ENCODE measurements around the gene NSF.

DNA sequence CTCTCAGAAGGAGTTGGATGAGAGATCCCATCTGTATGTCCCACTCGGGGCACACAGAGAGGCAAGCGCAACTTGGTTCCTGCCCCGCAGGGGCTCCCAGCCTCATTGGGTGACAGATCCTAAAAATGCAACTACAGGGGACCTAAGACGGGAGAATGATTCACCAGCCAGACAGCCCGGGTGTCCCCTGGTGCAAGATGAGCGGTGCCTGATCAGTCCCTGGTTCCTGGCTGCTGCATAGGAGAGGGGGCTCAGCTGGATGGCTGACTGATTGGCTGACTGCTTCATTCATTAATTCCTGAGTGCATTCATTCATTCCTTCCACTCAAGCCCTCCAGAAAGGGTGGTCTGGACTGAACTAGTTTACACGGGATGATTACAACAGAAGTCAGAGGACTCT lies 206.1 kb downstream of the NSF start:
- no peak for TF ChIP-seq POLR2AphosphoS5 (IDR thresholded peaks at IDR 0.05; ENCODE audit: borderline replicate concordance, low read depth, low read length)
- no peak for TF ChIP-seq EZH2 (IDR thresholded peaks at IDR 0.05)
- TF ChIP-seq FOXP2 (optimal IDR thresholded peaks at IDR 0.05; ENCODE audit: control extremely low read depth, extremely low read length, insufficient read depth), result no peak

Data from SK-N-MC (cell line).